Measurements from ENCODE around the gene GPX6.

Gene GPX6

GRCh38 chr6:28491984-28492317, 23.6 kb downstream of the GPX6 start:
- Histone ChIP-seq H4K20me1 (ENCODE audit: insufficient read depth, low read length) (no peaks in the 10 kb centered on the region), H3K4me2 (ENCODE audit: low read length) (peak overlapping the region; percentile 56), H3K9ac (ENCODE audit: low read length) (no peak overlapping the region), H2AFZ (ENCODE audit: low read depth, low read length) (no peak overlapping the region), H3K36me3 (replicated peaks; ENCODE audit: low read depth, low read length) (no peaks in the 10 kb centered on the region), H3K4me1 (ENCODE audit: low read length) (peaks cover 10% of the 10 kb centered on the region), H3K79me2 (ENCODE audit: low read length) (no peaks in the 10 kb centered on the region), H3K4me3 (ENCODE audit: low read length) (0 out of 2 replicates have a peak overlapping the region, but pooled peaks have one; percentile 63), H3K27ac (ENCODE audit: low read length) (no peak overlapping the region), H3K9me3 (ENCODE audit: insufficient read depth, low read length) (no peaks in the 10 kb centered on the region), H3K27me3 (ENCODE audit: low read depth, low read length) (no peaks in the 10 kb centered on the region)
- TF ChIP-seq CTCF (IDR thresholded peaks at IDR 0.05; ENCODE audit: low read depth, low read length) (no peak), EZH2phosphoT487 (IDR thresholded peaks at IDR 0.05; ENCODE audit: low read depth) (no peak)

- H3K36me3 ChIP-seq (replicated peaks; ENCODE audit: low read depth, low read length) = no peaks in the 10 kb centered on the region
- no peak overlapping the region for H2AFZ ChIP-seq (ENCODE audit: low read depth, low read length)
- no peak overlapping the region for H3K27ac ChIP-seq (ENCODE audit: low read length)
- no peaks in the 10 kb centered on the region for H4K20me1 ChIP-seq (ENCODE audit: insufficient read depth, low read length)
- no peaks in the 10 kb centered on the region for H3K79me2 ChIP-seq (ENCODE audit: low read length)
- no peaks in the 10 kb centered on the region for H3K27me3 ChIP-seq (ENCODE audit: low read depth, low read length)
- H3K4me3 ChIP-seq (ENCODE audit: low read length) = no peak overlapping the region
- TF ChIP-seq CTCF (IDR thresholded peaks at IDR 0.05; ENCODE audit: low read depth, low read length) (no peak), EZH2phosphoT487 (IDR thresholded peaks at IDR 0.05; ENCODE audit: low read depth) (no peak)
- no peak overlapping the region for H3K9ac ChIP-seq (ENCODE audit: low read length)
- H3K9me3 ChIP-seq (ENCODE audit: insufficient read depth, low read length) = no peaks in the 10 kb centered on the region
- peaks cover 10% of the 10 kb centered on the region for H3K4me1 ChIP-seq (ENCODE audit: low read length)
- H3K4me2 ChIP-seq (ENCODE audit: low read length) = no peak overlapping the region; the same call in 1 of the 2 replicates
These were observed 25.2 kb downstream of the GPX6 start for GRCh38 chr6:28490205-28490890.

- no peaks in the 10 kb centered on the region for H3K27me3 ChIP-seq (ENCODE audit: low read depth, low read length)
- H3K9ac ChIP-seq (ENCODE audit: low read length) = peak overlapping the region; percentile 64
- H3K4me2 ChIP-seq (ENCODE audit: low read length) = peak overlapping the region; percentile 67
- peak overlapping the region; percentile 14; the same call in 1 of the 2 replicates for H3K27ac ChIP-seq (ENCODE audit: low read length)
- H3K4me1 ChIP-seq (ENCODE audit: low read length) = peaks cover 10% of the 10 kb centered on the region
- no peaks in the 10 kb centered on the region for H3K36me3 ChIP-seq (replicated peaks; ENCODE audit: low read depth, low read length)
- H4K20me1 ChIP-seq (ENCODE audit: insufficient read depth, low read length) = no peaks in the 10 kb centered on the region
- no peaks in the 10 kb centered on the region for H3K9me3 ChIP-seq (ENCODE audit: insufficient read depth, low read length)
- no peak for TF ChIP-seq CTCF (IDR thresholded peaks at IDR 0.05; ENCODE audit: low read depth, low read length)
- no peak for TF ChIP-seq EZH2phosphoT487 (IDR thresholded peaks at IDR 0.05; ENCODE audit: low read depth)
- H2AFZ ChIP-seq (ENCODE audit: low read depth, low read length) = peak overlapping the region; percentile 86
- H3K79me2 ChIP-seq (ENCODE audit: low read length) = no peaks in the 10 kb centered on the region
- peak overlapping the region; percentile 80 for H3K4me3 ChIP-seq (ENCODE audit: low read length)
These were observed 26.0 kb downstream of the GPX6 start for GRCh38 chr6:28489366-28490204.

GRCh38 chr6:28488916-28489365, 26.7 kb downstream of the GPX6 start:
- peak overlapping the region; percentile 14; the same call in 1 of the 2 replicates for H3K27ac ChIP-seq (ENCODE audit: low read length)
- H3K9me3 ChIP-seq (ENCODE audit: insufficient read depth, low read length) = no peaks in the 10 kb centered on the region
- H3K27me3 ChIP-seq (ENCODE audit: low read depth, low read length) = no peaks in the 10 kb centered on the region
- peak overlapping the region; percentile 67 for H3K4me2 ChIP-seq (ENCODE audit: low read length)
- peak overlapping the region; percentile 80 for H3K4me3 ChIP-seq (ENCODE audit: low read length)
- no peaks in the 10 kb centered on the region for H4K20me1 ChIP-seq (ENCODE audit: insufficient read depth, low read length)
- H3K79me2 ChIP-seq (ENCODE audit: low read length) = no peaks in the 10 kb centered on the region
- H3K4me1 ChIP-seq (ENCODE audit: low read length) = peaks cover 10% of the 10 kb centered on the region
- H2AFZ ChIP-seq (ENCODE audit: low read depth, low read length) = peak overlapping the region; percentile 86
- no peak for TF ChIP-seq EZH2phosphoT487 (IDR thresholded peaks at IDR 0.05; ENCODE audit: low read depth)
- no peak for TF ChIP-seq CTCF (IDR thresholded peaks at IDR 0.05; ENCODE audit: low read depth, low read length)
- no peaks in the 10 kb centered on the region for H3K36me3 ChIP-seq (replicated peaks; ENCODE audit: low read depth, low read length)
- peak overlapping the region; percentile 64 for H3K9ac ChIP-seq (ENCODE audit: low read length)
